ENCODE measurements around the gene FBXL17. TPM values are rescaled to one million over a fixed set of nuclear protein-coding genes. Genes with fewer than 3 reads are reported as not detected.

FBXL17 gene
- polyA plus RNA-seq, 4 donors = 26.4 to 31.5 (median 30.9) TPM

DNA sequence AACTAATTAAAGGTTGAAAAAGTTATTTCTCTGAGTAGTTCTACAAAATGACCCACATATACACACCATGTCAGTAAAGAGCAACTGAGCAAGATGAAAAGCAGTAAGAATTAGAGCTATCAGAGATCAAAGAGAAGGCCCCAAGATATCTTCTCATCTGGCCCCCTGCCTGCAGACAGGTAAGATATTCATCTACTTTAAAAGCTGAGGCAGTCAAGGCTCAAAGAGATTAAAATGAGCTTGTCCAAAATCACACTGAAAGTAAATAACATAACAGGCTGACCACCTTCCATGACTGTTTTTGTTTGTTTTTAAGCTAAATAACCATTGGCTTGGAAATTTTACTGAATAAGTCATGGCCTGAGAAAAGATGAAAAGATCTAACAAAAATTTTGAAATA is 266.2 kb downstream of the FBXL17 start:
- no peak for DNase-seq (ENCODE audit: low read depth in 4 of 4, low spot score in 3 of 4)

DNA sequence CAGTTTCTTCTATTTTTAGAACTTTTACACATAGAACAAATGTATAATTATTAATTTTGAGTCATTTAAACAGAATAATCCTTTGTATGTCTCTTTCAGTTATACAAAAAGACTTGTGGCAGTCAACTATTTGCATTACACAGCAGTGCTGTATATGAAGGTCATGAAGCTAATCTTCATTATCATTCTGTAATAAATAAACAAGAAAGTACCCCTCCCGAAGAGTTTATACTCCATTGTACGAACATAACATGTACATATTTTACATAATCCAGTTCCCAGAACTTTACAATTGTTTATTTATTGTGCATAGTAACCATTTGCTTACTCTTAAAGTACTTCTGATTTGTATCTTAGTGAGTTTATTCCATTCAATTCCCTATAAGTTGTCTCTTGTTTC is 267.9 kb downstream of the FBXL17 start:
- DNase-seq (ENCODE audit: low read depth in 4 of 4, low spot score in 3 of 4) = no peak

GRCh38 chr5:108111736-108112135 is 270.2 kb downstream of the FBXL17 start:
- DNase-seq (ENCODE audit: low read depth in 4 of 4, low spot score in 3 of 4) = no peak

GRCh38 chr5:108109059-108109458 is 272.8 kb downstream of the FBXL17 start:
- no peak for DNase-seq (ENCODE audit: low read depth in 4 of 4, low spot score in 3 of 4)

DNA sequence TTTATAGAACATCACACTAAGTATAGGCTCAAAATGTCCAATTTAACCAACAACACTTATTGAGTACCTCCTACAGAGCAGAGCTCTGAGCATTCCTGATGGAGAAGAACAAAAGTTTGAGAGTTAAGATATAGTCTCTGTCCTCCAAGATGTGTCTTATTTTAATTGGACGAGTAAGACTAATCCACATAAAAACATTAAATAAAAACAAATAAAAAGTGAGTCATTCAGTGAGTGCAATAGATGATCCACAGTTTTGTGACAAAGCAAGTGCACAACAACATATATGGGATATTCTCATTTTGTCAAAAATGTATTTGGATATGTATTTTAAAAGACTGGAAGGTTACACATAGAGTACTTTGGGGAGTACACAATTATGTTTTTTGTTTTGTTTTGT is 277.4 kb downstream of the FBXL17 start:
- no peak for DNase-seq (ENCODE audit: low read depth in 4 of 4, low spot score in 3 of 4)

DNA sequence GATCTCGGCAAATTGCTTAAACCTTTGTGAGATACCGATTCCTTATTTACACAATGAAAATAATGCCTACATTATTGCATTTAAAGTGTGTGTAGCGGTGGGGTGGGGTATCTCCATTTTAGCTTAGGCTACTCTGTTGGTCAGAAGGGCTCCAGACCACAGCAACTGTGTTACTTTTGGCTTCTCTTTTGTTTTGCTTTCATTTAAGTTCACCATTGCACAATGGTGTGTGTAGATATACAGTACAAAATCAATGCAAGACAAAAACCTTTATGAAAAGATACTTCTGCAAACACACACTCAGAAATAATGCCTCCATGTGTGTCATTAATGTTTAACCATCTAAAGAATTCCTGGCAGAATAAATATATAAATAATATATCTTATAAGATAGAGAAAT is 279.4 kb downstream of the FBXL17 start:
- DNase-seq (ENCODE audit: low read depth in 4 of 4, low spot score in 3 of 4) = no peak

- no peak for DNase-seq (ENCODE audit: low read depth in 4 of 4, low spot score in 3 of 4)
These were observed 280.1 kb downstream of the FBXL17 start for GRCh38 chr5:108101821-108102220.

DNA sequence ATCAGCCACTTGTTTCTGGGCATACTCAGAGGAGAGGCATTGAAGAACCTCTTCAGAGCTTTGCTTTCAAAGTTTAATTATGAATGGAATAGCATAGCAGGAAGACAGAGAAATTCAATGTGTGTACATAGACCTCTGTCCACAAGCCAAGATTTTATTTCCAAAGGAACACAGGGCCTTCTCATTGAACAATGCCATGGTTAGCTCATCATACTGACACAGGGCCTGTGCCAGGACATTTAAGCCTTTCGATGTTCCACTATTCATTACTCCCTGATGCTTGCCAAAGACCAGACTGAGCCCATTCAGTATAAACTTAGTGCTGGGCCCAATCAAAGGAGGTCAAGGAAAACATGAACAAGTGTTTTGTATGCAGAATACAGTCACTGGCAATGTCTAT is 280.8 kb downstream of the FBXL17 start:
- DNase-seq (ENCODE audit: low read depth in 4 of 4, low spot score in 3 of 4) = no peak

- no peak for DNase-seq (ENCODE audit: low read depth in 4 of 4, low spot score in 3 of 4)
These were observed 287.1 kb downstream of the FBXL17 start for GRCh38 chr5:108094800-108095199.

GRCh38 chr5:108093186-108093585 is 288.7 kb downstream of the FBXL17 start:
- peak in 1 of 4 donors; percentile 6 for DNase-seq (ENCODE audit: low read depth in 4 of 4, low spot score in 3 of 4)

DNA sequence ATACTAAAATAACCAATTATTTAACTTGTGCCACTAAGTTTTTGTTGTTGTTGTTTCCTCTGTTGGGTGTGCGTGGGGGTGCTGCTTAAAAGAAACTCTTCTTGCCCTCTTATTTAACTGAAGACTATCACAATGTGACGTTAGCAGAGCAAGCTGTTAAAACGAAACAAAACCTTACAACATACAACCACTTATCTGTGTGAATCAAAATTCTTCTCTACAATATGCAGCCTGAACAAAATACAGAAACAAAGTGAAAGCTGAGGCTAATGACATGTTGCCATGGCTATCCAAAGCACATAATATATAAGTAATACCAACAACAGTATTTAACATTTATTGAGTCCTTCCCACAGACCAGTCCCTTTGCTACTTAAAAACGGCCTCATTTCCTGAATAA is 291.0 kb downstream of the FBXL17 start:
- DNase-seq (ENCODE audit: low read depth in 4 of 4, low spot score in 3 of 4) = no peak

GRCh38 chr5:108084105-108084504 is 297.8 kb downstream of the FBXL17 start:
- DNase-seq (ENCODE audit: low read depth in 4 of 4, low spot score in 3 of 4) = no peak

GRCh38 chr5:108083232-108083631 is 298.7 kb downstream of the FBXL17 start:
- no peak for DNase-seq (ENCODE audit: low read depth in 4 of 4, low spot score in 3 of 4)

DNA sequence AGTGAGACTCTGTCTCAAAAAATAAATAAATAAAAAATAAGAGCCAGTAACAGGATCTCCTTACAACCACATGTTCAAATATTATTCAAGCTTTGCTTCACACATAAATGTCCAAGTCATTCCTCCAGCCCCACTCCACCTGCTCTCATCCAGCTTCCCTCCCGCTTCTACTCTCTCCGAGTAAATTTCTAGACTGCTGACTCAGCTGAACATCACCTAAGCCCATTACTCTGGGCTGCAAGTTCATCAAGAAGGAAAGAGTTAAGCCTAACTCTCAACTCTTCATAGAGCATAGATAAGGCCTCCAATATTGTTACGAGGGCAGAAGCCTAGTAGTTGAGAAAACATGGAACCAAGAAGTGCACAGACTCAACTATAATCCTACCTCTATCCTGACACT is 300.2 kb downstream of the FBXL17 start:
- DNase-seq (ENCODE audit: low read depth in 4 of 4, low spot score in 3 of 4) = no peak

GRCh38 chr5:108079753-108080152 is 302.1 kb downstream of the FBXL17 start:
- DNase-seq (ENCODE audit: low read depth in 4 of 4, low spot score in 3 of 4) = no peak

DNA sequence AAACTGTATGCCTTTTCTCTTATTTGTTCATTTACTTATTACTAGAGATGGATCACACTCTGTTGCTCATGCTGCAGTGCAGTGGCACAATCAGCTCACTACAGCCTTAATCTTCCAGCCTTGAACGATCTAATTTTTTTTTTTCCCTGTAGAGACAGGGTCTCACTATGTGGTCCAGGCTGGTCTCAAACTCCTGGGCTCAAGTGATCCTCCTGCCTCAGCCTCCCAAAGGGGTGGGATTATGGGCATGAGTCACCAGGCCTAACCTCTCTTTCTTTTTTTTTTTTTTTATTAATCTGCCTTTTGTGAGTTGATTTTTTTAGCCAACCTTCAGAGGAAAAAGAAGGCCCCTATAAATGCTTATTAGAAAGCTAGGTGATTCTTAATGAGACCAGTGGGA is 303.0 kb downstream of the FBXL17 start:
- no peak for DNase-seq (ENCODE audit: low read depth in 4 of 4, low spot score in 3 of 4)

- DNase-seq (ENCODE audit: low read depth in 4 of 4, low spot score in 3 of 4) = no peak
These were observed 303.6 kb downstream of the FBXL17 start for GRCh38 chr5:108078345-108078744.

DNA sequence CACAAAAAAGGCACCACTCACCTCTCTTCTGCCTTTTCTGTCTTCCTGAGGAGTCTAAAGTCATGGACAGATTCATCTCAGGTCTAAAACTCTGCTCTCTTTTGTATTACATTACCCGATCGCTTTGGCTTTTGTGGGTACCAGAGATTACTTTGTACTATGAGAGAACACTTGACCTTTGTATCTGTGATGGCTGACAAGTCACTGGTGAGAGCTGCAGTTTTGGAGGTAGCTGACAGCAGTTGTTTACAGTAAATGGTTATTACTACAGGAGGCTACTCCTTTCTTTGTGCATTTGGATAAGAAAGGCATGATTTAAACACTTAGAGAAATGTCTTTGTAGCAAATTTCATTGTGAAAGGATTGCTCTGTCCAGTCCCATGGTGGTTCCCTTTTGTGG is 307.3 kb downstream of the FBXL17 start:
- DNase-seq (ENCODE audit: low read depth in 4 of 4, low spot score in 3 of 4) = no peak

DNA sequence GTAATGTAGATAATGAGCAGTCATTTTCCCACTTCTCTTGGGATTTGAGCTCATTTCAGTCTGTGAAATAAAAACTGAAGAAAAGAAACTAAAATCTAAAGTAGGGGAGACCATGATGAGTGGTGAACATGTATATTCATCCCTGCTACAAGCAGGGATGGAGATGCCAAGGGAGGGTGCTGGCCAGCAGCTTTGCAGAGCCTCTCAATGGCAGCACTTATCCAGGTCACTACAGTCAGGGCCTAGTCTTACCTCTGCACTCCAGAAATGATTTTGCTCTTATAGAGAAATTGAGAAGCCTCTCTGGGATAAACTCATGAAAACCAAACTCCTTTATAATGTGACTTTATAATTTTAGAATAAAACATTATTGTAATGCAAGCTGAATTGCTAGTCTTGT is 317.6 kb downstream of the FBXL17 start:
- DNase-seq (ENCODE audit: low read depth in 4 of 4, low spot score in 3 of 4) = no peak

DNA sequence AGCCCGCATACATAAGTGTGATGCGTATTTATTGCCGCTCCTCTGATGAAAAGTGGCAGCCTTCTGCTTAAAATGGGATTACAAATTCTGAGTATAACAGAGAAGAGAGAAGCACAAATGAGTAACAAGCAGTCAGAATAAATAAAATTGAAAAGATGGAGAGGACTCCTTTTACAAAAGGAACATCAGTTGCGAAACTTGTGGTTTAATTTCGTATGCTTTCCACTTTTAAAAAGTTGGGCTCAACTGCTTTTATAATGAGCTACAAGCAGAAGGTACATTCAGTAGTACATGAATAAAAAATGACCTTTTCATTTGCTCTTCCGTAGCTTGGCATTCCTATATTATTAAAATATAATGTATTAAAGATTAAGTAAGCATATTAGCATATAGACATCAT is 320.0 kb downstream of the FBXL17 start:
- no peak for DNase-seq (ENCODE audit: low read depth in 4 of 4, low spot score in 3 of 4)

DNA sequence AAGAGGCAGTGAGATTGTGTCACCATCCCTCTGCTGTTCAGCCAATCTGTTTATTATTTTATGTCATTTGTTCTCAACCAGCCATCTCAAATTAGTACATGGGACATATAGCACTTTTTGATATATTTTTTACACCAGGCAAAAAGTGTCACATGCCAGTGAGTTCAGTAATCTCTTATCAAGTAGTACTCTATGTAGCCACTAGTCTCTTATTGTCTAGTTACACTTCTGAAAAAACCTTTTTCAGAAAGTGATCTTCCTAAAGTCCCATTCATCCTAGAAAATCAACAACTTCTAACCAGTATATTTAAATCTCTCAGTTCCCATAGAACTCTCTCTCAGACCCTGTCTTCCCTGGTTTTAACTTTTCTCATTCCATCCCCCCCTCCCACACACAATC is 321.6 kb downstream of the FBXL17 start:
- DNase-seq (ENCODE audit: low read depth in 4 of 4, low spot score in 3 of 4) = no peak

DNA sequence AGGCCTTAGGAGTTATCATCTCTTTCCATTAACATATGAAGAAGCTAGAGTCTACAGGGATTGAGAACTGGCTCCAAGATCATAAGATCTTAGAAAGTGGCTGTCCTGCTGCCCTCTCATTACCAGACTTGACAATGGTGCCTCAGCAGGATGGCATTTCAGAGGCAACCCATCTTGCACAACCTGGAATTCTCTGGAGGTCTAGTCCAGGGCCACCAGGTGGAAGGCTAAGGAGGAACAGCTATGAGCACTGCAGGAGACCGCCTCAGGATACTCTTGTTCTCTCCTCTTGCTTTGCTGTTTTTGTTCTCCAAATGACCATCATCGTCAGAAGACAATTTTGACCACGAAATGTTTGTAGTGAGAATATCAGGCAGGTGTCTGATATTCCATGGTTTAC is 322.6 kb downstream of the FBXL17 start:
- no peak for DNase-seq (ENCODE audit: low read depth in 4 of 4, low spot score in 3 of 4)

DNA sequence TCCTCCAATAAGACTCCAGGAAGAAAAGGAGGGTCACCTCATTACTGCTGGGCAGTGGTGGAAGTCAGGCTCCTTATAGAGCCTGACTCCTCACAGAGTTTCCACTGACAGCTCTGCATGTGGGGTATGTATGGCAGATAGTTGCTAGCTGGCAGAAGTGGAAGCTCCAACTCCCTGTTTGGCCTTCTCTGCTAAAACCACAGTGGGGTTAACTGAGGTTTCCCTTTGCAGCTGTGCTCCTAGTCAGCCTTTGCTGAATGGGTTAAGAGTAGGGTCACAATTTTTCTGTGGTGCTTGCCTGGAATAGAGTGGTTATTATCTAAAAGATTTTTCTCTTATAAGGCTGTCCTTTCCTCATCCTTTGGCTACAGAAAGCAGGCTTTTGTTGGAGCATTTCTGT is 327.5 kb downstream of the FBXL17 start:
- no peak for DNase-seq (ENCODE audit: low read depth in 4 of 4, low spot score in 3 of 4)

Data from right renal pelvis (tissue), 4 donors.